GM15510 (cell line): ENCODE data around the gene TEX264.

Experiments used
- POLR2A ChIP-seq: IDR thresholded peaks from 3 replicates; pipeline ENCODE4 v1.6.1; 2011; ENCODE audit warnings: borderline replicate concordance; ENCODE audit not compliant: insufficient read length; ENCODE audit errors: extremely low read depth

Gene TEX264, protein sequence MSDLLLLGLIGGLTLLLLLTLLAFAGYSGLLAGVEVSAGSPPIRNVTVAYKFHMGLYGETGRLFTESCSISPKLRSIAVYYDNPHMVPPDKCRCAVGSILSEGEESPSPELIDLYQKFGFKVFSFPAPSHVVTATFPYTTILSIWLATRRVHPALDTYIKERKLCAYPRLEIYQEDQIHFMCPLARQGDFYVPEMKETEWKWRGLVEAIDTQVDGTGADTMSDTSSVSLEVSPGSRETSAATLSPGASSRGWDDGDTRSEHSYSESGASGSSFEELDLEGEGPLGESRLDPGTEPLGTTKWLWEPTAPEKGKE

DNA sequence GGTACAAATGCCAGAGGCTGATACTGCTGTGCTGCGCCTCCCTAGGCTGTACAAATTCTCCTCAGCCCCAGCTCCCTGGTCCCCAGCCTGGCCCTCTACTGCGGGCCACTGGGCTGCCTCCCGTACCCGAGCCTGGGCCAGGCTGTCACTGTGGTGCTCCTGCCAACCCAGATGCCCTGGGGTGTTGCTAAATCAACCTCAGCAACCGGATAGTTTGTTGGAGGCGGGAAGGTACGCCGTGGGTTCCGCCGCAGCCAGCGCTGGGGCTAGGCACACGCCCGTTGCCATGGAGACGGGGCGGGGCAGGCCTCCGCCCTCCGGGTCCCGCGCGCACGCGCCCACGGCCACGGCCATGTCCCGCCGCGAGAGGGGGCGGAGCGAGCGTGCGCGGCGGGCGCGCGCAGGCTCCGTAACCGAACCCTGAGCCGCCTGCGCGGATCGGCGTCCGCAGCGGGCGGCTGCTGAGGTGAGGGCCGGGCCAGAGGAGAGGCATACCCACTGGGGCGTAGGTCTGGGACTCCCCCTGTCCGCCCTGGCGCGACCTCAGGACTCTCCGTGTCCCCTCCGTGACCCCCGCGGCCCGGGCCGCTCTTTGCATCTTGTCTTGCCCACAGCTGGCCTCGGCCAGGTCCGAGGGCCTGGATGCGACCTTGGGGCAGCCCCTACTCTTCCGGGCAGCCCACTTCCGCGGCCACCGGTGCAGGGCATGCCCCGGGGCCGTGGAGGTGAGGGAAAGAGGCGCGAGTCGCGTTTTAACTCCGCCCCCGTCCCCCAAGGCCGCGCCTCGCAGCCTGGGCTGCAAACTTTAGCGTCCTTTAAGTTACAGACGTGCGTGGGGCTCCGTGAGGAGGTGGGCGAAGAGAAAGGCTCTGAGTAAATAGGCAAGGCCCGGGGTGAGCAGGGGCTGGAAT is at the start of gene TEX264:
Gene TEX264 (plus strand): TSS at position 430 of the 911 bp plus-strand sequence. CDS start 3,053 bp downstream, outside the sequence.
- TF ChIP-seq POLR2A: peak; percentile 96

DNA sequence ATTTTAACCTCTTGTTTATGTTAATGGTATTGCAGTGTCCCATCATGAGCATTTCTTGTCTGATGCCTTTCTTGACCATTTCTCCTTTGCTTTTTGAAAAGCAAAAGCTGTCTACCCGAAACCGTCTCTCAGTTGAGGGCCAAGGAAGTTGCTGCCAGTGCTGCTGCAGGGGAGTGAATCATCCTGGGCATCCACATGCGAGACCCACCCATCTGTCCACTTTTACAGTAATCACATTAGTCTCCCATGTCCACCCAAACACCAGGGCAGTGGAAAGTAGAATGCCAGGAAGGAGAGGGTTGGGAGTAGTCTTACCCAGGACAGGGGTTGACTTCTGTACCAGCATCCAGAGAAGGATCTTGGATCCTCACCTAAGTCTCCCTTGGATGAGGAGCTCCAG is 48.6 kb upstream of the TEX264 start:
- no peak for TF ChIP-seq POLR2A

DNA sequence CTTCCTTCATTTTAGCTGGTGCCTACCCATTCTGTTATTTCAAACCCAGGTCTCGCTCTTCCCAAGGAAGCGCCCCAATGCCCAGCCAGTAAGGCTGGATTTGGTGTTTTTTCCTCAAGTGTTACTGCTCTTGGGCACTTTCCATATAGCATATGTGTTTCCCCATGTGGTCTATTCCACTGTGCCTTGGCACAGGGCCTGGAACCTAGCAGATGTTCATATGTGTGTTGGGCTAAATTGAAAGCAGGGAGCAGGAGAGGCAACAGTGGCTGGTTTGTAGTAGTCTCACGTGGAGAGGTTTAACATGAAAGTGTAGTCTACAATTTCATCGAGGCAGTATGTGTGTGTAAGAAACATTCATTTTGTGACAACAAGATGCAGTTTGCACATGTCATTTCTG is 48.2 kb upstream of the TEX264 start:
- TF ChIP-seq POLR2A: no peak

DNA sequence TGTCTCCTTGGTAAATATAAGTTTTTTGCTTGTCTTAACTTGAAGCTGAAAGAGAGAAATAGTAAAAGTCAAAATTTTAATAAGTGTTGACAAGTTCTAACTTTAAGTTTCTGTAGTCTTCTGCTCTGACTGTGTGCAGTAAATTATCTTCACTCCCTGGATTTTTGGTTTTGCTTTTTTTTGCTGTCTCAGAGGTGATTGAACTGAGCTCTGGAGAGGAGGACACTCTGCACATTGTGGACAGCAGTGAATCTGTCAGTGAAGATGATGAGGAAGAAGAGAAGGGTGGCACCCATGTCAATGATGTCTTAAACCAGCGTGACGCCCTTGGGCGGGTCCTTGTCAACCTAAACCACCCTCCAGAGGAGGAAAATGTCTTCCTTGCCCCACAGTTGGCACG is 40.5 kb upstream of the TEX264 start:
- TF ChIP-seq POLR2A: no peak

DNA sequence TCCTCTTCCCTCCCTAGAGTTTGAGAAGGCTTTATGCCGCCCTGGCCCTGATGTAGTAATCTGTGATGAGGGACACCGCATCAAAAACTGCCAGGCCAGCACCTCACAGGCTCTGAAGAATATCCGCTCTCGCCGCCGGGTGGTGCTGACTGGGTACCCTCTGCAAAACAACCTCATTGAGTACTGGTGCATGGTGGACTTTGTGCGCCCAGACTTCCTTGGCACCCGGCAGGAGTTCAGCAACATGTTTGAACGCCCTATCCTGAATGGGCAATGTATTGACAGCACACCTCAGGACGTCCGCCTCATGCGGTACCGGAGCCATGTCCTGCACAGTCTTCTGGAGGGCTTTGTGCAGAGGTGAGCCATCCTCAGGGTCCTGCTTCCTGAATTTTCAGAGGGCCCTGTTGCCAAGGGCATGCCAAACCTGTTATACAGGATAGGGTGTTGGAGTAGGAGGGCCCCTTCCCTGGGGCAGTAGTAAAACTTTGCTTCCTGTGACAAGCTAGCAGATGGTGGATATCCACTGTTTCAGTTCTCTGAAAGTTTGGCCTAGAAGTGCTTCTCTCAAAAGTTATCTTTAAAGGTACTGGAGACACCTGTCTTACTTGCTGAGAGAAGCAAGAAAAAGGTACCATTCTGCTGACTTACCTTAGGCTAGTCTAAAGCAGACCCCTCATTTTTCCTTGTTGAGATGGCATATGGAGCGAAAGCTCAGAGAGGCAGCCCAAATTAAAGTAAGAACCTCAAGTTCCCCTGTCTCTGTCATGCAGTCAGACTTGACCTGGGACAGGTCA is 33.7 kb upstream of the TEX264 start:
- TF ChIP-seq POLR2A: no peak

DNA sequence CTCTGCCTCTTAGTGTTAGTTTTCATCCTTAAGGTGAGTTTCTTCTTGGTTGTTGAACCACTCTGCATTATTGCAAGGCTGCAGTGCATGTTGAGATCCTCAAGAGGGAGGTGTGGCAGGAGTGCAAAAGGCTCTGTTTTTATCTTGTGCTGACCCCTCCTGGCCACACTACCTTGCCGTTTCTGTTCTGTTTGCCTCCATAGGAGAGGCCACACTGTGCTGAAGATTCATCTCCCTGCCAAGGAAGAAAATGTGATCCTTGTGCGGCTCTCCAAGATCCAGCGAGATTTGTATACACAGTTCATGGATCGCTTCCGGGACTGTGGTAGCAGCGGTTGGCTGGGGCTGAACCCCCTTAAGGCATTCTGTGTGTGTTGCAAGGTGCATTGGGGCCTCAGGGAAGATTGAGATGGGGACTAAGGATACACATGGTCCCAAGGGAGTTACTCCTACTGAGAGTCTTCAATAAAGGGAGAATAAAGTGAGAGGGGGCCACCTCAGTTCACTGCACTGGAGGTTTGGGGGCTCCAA is 33.0 kb upstream of the TEX264 start:
- TF ChIP-seq POLR2A: no peak

DNA sequence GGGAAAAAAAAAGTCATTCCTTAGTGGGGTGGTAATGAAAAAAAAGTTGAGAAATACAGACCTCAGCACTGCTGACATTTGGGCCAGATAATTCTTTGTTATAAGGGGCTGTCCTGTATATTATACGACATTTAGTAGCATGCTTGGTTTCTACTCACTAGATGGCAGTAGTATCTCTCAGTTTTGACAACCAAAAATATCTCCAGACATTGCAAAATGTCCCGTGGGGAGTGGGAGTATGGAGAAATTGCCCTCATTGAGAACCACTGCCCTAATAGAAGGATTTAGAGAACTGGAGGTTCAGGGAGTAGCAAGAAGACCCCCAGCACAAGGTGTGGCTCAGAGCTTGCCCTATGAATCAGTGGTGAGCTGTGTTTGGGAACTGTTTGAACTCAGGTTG is 28.6 kb upstream of the TEX264 start:
- TF ChIP-seq POLR2A: no peak

DNA sequence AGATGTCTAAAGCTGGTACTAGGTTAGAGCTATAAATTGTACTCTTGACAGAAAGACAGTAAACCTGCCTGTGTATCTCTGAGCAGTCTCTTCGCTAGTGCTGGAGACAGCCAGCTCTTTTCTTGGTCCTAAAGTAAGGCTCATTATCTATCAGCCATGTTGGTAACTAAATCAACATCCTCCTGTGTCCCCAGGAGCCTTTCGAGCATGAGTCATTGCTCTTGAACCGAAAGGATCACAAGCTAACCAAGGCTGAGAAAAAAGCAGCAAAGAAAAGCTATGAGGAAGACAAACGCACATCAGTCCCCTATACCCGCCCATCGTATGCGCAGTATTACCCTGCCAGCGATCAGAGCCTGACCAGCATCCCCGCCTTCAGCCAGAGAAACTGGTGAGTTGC is 25.0 kb upstream of the TEX264 start:
- TF ChIP-seq POLR2A: no peak

DNA sequence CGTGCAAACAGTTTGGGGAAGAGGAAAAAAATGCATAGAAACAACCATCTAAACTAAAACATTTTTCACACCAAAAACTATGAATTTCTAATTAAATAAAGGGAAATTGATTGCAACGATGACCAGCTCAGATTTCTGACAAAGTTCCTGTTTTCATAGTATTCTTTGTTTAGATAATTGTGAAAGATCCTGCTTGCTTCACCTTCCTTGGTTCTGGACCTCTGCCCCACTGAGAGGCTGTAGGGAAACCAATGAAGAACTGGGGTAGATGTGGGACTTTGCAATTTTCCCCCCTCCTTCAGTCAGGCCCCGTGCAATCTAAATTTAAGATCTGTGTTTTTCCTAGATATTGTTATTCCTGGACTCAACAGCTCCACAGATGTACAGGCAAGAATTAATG is 13.8 kb upstream of the TEX264 start:
- TF ChIP-seq POLR2A: no peak

DNA sequence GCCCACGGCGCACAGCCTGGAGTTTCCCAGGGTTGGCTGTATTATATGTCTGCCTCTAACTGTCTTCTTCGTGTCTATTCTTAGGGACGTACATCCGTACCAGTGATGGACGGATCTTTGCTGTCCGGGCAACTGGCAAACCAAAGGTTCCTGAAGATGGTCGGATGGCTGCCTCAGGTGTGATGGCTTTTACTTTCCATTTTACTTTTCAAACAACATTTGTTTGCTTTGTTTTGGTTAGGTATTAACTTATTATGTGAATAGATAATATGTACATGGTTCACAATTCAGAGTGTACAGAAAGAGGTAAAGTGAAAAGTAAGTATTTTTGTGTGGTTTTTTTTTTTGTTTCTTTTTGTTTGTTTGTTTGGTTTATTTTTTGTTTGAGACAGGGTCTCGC is 11.1 kb upstream of the TEX264 start:
- no peak for TF ChIP-seq POLR2A

DNA sequence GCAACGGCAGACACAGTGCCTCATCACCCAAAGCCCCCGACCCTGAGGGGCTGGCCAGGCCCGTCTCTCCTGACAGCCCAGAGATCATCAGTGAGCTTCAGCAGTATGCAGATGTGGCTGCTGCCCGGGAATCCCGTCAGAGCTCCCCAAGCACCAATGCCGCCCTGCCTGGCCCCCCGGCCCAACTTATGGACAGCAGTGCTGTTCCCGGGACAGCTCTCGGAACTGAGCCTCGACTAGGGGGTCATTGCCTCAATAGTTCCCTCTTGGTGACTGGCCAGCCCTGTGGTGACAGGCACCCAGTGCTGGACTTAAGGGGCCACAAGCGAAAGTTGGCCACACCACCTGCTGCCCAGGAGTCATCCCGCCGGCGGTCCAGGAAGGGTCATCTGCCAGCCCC is 8.6 kb upstream of the TEX264 start:
- TF ChIP-seq POLR2A: no peak

DNA sequence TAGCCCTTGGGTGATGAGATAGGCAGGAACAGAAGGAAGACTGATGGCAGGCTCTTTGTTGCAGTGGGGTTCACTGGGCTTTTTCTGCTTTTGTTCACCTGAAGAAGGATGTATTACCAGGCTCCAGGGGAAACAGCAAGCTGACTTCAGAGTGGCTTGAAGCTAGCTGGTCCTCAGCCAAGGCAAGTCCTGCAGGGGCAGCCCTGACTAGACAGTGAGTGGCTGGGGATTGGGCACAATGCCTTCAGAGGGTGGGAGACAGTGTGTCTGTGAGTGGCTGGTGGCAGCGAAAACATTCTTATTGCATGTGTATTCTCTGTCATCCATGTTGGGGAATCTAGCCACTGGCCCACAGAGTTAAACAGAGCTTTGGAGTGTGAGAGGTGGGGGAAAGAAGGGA is 2.3 kb upstream of the TEX264 start:
- no peak for TF ChIP-seq POLR2A

DNA sequence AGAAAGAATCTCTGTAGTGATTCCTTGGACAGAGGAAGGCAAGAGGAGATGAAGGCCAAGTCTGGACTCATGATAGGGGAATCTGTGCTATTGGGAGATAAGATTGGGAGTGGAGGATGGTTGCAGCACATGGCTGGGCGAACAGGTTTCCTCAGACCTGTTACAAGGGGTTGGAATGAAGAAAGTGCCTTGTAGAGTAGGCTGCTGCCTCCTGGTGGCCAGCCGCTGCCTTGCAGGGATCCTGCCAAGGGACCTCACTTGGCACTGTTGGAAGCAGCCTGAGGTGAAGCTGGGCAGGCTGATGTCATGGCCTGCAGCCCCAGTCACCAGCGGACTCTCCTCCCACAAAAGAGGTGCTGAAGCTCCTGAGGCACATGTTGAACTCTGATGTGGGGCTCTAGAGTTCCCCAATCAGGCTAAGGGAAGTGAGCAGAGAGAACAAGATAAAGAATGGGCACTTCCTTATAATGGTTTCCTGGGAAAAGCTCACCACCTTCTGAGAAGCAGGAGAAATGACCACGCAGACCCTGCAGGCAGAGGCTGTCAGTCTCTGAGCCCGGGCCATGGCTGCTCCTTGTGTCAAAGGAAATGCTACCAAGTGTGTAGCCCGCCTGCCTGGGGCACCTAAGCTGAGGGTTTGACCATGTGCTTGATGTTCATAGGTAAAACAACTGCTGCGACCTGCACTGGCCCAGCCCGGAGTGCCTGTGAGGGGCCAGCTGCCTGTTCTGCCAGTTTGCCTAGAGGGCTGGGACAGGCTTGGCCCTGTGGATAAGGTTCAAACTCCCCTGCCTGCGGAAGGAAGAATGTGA is 1.6 kb upstream of the TEX264 start:
- no peak for TF ChIP-seq POLR2A
